HCT116 (cell line): Measurements from ENCODE around the gene SLCO4A1. TPM values are rescaled to one million over a fixed set of nuclear protein-coding genes. Genes with fewer than 3 reads are reported as not detected.
A peak's percentile ranks its signal among the peaks of the same experiment; 100 is the strongest.

Experiments
- ATAC-seq: fragments of 200-7000 bp; cut with Tn5 transposase; 2 replicates; pipeline ENCODE4 v1.9.1; 2020; ENCODE audit warnings: mild to moderate bottlenecking, moderate library complexity
- BruUV-seq: library from RNA; stranded (reverse); fragments of 400-500 nt; replicated peaks from 2 replicates; lab custom pipeline; 2021; lab: Mats Ljungman, UMichigan
- CTCF ChIA-PET: fragments of 300-600 bp; sonication (Branson Sonifier 250); formaldehyde crosslinking; loops from one replicate; lab custom pipeline; 2021; ENCODE audit warnings: antibody characterized with exemption; lab: Charles Lee
- POLR2A ChIA-PET: fragments of 300-600, 350-600 bp; sonication (Branson Sonifier 250); formaldehyde crosslinking; loops from one replicate; lab custom pipeline; 2021; ENCODE audit warnings: antibody characterized with exemption; lab: Charles Lee
- RAD21 ChIA-PET, 2 experiments: fragments of 300-600 bp; sonication (Branson Sonifier 250); formaldehyde crosslinking; loops; one replicate each; lab custom pipeline; 2023; ENCODE audit warnings: low total read pairs in 2 of 2; ENCODE audit not compliant: uncharacterized antibody in 2 of 2, unreplicated experiment in 2 of 2, low non-redundant PET in 1 of 2; lab: Charles Lee
- DNase-seq: peaks from one replicate; pipeline ENCODE4 v3.0.0-alpha.2; 2010; ENCODE audit warnings: low read depth, low spot score
- H2AFZ ChIP-seq: fragments of 200-600 bp; shearing (Covaris generic), sonication (generic); 2 replicates; pipeline ENCODE4 v1.6.1; 2017; ENCODE audit warnings: low read depth, mixed run types, mixed read lengths, antibody characterized with exemption, low read length; ENCODE audit not compliant: poor library complexity, severe bottlenecking
- H3K27ac ChIP-seq: 2 replicates; pipeline ENCODE4 v1.5.1; 2012; ENCODE audit warnings: low read depth, low read length
- H3K27me3 ChIP-seq: fragments of 200-600 bp; sonication (generic); 2 replicates; pipeline ENCODE4 v1.6.1; 2016; ENCODE audit warnings: mixed run types, low read length, mixed read lengths; ENCODE audit not compliant: insufficient read depth
- H3K36me3 ChIP-seq, 2 experiments: fragments of 200-500 bp in 1 of 2; fragments of 200-600 bp in 1 of 2; sonication (Bioruptor generic) in 1 of 2; sonication (generic) in 1 of 2; 2 replicates each; pipeline versions ENCODE4 v1.5.1 to v1.6.1; 2014 to 2016; ENCODE audit warnings: low read length in 2 of 2, inconsistent platforms in 1 of 2, mixed read lengths in 1 of 2, mixed run types in 1 of 2; ENCODE audit not compliant: insufficient read depth in 2 of 2, control insufficient read depth in 1 of 2
- H3K4me1 ChIP-seq, 2 experiments: fragments of 200-600 bp in 1 of 2; sonication (generic) in 1 of 2; 2 replicates each; pipeline versions ENCODE4 v1.5.1 to v1.6.1; 2012 to 2017; ENCODE audit warnings: low read length in 2 of 2, inconsistent platforms in 1 of 2, mild to moderate bottlenecking in 1 of 2, mixed read lengths in 1 of 2, mixed run types in 1 of 2, moderate library complexity in 1 of 2; ENCODE audit not compliant: insufficient read depth in 2 of 2, control insufficient read depth in 1 of 2
- H3K4me2 ChIP-seq: fragments of 200-600 bp; sonication (generic); 2 replicates; pipeline ENCODE4 v1.6.1; 2017; ENCODE audit warnings: mixed run types, low read length, mixed read lengths
- H3K4me3 ChIP-seq, 2 experiments: fragments of 200-600 bp in 1 of 2; sonication (generic) in 1 of 2; replicated peaks in 1 of 2; 2 replicates each; pipeline ENCODE4 v1.5.1; 2011 to 2016; ENCODE audit warnings: low read length in 2 of 2, control low read depth in 1 of 2, low read depth in 1 of 2, mild to moderate bottlenecking in 1 of 2, mixed read lengths in 1 of 2, mixed run types in 1 of 2
- H3K79me2 ChIP-seq: fragments of 200-600 bp; sonication (generic); 2 replicates; pipeline ENCODE4 v1.6.1; 2017; ENCODE audit warnings: mild to moderate bottlenecking, mixed run types, low read length, moderate library complexity, mixed read lengths; ENCODE audit not compliant: insufficient read depth
- H3K9ac ChIP-seq: fragments of 200-600 bp; sonication (generic); 2 replicates; pipeline ENCODE4 v1.6.1; 2016; ENCODE audit warnings: low read length, mixed read lengths
- H3K9me2 ChIP-seq: fragments of 200-600 bp; sonication (generic), shearing (Covaris generic); 2 replicates; pipeline ENCODE4 v1.6.1; 2017; ENCODE audit warnings: mixed run types, mild to moderate bottlenecking, moderate library complexity; ENCODE audit not compliant: insufficient read depth
- H3K9me3 ChIP-seq, 2 experiments: fragments of 200-500 bp in 1 of 2; fragments of 200-600 bp in 1 of 2; sonication (Bioruptor generic) in 1 of 2; sonication (generic) in 1 of 2; 2 replicates each; pipeline ENCODE4 v1.6.1; 2014 to 2017; ENCODE audit warnings: low read length in 2 of 2, mixed read lengths in 2 of 2, inconsistent platforms in 1 of 2, low read depth in 1 of 2, mild to moderate bottlenecking in 1 of 2, mixed run types in 1 of 2, moderate library complexity in 1 of 2; ENCODE audit not compliant: control insufficient read depth in 1 of 2, insufficient read depth in 1 of 2
- H4K20me1 ChIP-seq: fragments of 200-600 bp; sonication (generic), shearing (Covaris generic); 2 replicates; pipeline ENCODE4 v1.6.1; 2017; ENCODE audit warnings: mixed run types, mild to moderate bottlenecking, moderate library complexity; ENCODE audit not compliant: insufficient read depth
- EZH2 ChIP-seq: fragments of 200-600 bp; sonication (generic); IDR thresholded peaks from 2 replicates; pipeline ENCODE4 v1.6.1; 2017; ENCODE audit warnings: antibody characterized with exemption, mixed run types
- JUND ChIP-seq: IDR thresholded peaks from 2 replicates; pipeline ENCODE4 v1.6.1; 2012
- POLR2AphosphoS5 ChIP-seq: IDR thresholded peaks from 2 replicates; pipeline ENCODE4 v1.6.1; 2011; ENCODE audit warnings: mild to moderate bottlenecking, low read depth, low read length, moderate library complexity
- RAD21 ChIP-seq: IDR thresholded peaks from 2 replicates; pipeline ENCODE4 v1.6.1; 2012; ENCODE audit warnings: low read depth, mild to moderate bottlenecking
- SIN3A ChIP-seq: IDR thresholded peaks from 2 replicates; pipeline ENCODE4 v1.6.1; 2012; ENCODE audit warnings: low read depth
- SP1 ChIP-seq: IDR thresholded peaks from 2 replicates; pipeline ENCODE4 v1.6.1; 2012; ENCODE audit warnings: low read depth
- YY1 ChIP-seq: IDR thresholded peaks from 2 replicates; pipeline ENCODE4 v1.6.1; 2011; ENCODE audit warnings: low read length, low read depth, moderate library complexity, mild to moderate bottlenecking; ENCODE audit not compliant: insufficient replicate concordance; ENCODE audit errors: extremely low read depth
- intact Hi-C: fragments of 100-400 bp; cut with micrococcal nuclease; formaldehyde crosslinking; loops from 2 replicates; pipeline ENCODE4 v1.10.0; 2022
- total RNA-seq: library from RNA; stranded (reverse); gene quantifications from one replicate; pipeline ENCODE4 v1.2.1, GENCODE V29; 2021; ENCODE audit not compliant: unreplicated experiment
- TF ChIP-seq, protein P1 (sequence below): IDR thresholded peaks from 2 replicates; pipeline ENCODE4 v1.6.1; 2012
- TF ChIP-seq, protein P2 (sequence below): IDR thresholded peaks from 2 replicates; pipeline ENCODE4 v1.6.1; 2012

Gene SLCO4A1
- total RNA-seq, 1 experiment from 2014 or later = 107 TPM

DNA sequence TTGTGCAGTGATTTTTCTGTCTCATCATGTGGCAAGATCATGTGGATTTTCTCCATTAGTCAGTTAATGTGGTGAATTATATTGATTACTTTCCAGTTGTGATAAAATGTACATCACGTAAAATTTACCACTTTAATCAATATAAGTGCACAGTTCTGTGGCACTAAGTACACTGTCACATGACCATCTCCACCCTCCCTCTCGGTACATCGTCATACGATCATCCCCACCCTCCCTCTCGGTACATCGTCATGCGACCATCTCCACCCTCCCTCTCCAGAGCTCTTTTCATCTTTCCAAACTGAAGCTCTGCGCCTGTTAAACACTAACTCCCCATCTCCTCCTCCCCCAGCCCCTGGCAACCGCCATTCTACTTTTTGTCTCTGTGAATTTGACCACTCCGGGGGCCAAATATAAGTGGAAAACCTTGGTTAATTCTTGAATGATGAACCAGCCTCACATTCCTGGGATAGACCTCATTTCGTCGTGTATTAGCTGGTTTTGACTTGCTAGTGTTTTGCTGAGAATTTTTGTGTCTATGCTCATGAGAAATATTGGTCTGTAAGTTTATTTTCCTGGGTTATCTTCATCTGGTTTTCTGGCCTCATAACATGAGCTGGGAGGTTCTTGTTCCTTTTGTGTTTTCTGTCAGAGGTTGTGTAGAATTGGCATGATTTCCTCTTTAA, 77.1 kb downstream of the SLCO4A1 start:
- RAD21 ChIA-PET = no interaction called here
- peaks cover 100% of the 10 kb centered on the region for H3K79me2 ChIP-seq
- H3K27ac ChIP-seq = no peak overlapping the region
- H4K20me1 ChIP-seq = peaks cover 55% of the 10 kb centered on the region
- H3K9ac ChIP-seq = 0 out of 2 replicates have a peak overlapping the region, but pooled peaks have one; percentile 2
- POLR2A ChIA-PET = interaction anchor here (1.4 to 2.1 kb wide), 2 partner anchors 11 to 15 kb away, joined by 7 read pairs; partner anchors contain the start of gene NTSR1
- no peaks in the 10 kb centered on the region for H3K9me3 ChIP-seq
- DNase-seq = no peak
- no peak for ATAC-seq
- H3K4me1 ChIP-seq = peaks cover 13 to 99% of the 10 kb centered on the region in 2 experiments; a peak in 3 of 4 replicates
- no peaks in the 10 kb centered on the region for H3K27me3 ChIP-seq
- TF ChIP-seq YY1 (no peak), JUND (0 out of 2 replicates have a peak, but pooled peaks have one; percentile 7), RAD21 (no peak), SIN3A (no peak), EZH2 (no peak), POLR2AphosphoS5 (peak; percentile 20; the same call in 1 of the 2 replicates), SP1 (no peak)
- TF ChIP-seq, protein P1, sequence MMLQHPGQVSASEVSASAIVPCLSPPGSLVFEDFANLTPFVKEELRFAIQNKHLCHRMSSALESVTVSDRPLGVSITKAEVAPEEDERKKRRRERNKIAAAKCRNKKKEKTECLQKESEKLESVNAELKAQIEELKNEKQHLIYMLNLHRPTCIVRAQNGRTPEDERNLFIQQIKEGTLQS = no peak
- TF ChIP-seq, protein P2, sequence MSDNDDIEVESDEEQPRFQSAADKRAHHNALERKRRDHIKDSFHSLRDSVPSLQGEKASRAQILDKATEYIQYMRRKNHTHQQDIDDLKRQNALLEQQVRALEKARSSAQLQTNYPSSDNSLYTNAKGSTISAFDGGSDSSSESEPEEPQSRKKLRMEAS = no peak
- intact Hi-C loops = no loop called here
- H3K9me2 ChIP-seq = no peaks in the 10 kb centered on the region
- peak overlapping the region; percentile 2; the same call in 1 of the 2 replicates for H3K4me2 ChIP-seq
- H2AFZ ChIP-seq = no peak overlapping the region
- CTCF ChIA-PET = no interaction called here
- peaks cover 33 to 97% of the 10 kb centered on the region in 2 experiments for H3K36me3 ChIP-seq
- H3K4me3 ChIP-seq = no peak overlapping the region
- no TSS peak for BruUV-seq

Other genes with a start within 250 kb of the SLCO4A1 start
- 8.9 TPM for gene CABLES2, start 235.2 kb upstream of the SLCO4A1 start, total RNA-seq
- gene RBBP8NL, start 215.0 kb upstream of the SLCO4A1 start, total RNA-seq = 0.59 TPM
- not detected for gene GATA5, start 166.5 kb upstream of the SLCO4A1 start, total RNA-seq
- gene NTSR1, start 66.3 kb downstream of the SLCO4A1 start, total RNA-seq = 187 TPM
- 33.8 TPM for gene MRGBP, start 154.0 kb downstream of the SLCO4A1 start, total RNA-seq
- gene OGFR, start 162.3 kb downstream of the SLCO4A1 start, total RNA-seq = 73.6 TPM
- 29.7 TPM for gene COL9A3, start 174.5 kb downstream of the SLCO4A1 start, total RNA-seq
- gene TCFL5, start 219.3 kb downstream of the SLCO4A1 start, total RNA-seq = 20.4 TPM